Measurements from ENCODE around the gene HHIPL1.

- no peak for TF ChIP-seq JUND (IDR thresholded peaks at IDR 0.05; ENCODE audit: low read length)
- TF ChIP-seq CTCF (IDR thresholded peaks at IDR 0.05; ENCODE audit: control extremely low read depth in 1 of 3, insufficient read depth in 1 of 3, low read depth in 1 of 3, low read length in 3 of 3): no peak
- no peak for TF ChIP-seq HDAC6 (IDR thresholded peaks at IDR 0.05; ENCODE audit: low read depth, low read length)
- no peak for TF ChIP-seq FOSL1 (IDR thresholded peaks at IDR 0.05; ENCODE audit: insufficient read depth, low read depth, low read length)
- no peak for TF ChIP-seq POLR2AphosphoS5 (IDR thresholded peaks at IDR 0.05; ENCODE audit: low read depth, low read length)
- TF ChIP-seq CBX5 (IDR thresholded peaks at IDR 0.05; ENCODE audit: low read depth, low read length): no peak
Measured at GRCh38 chr14:99708449-99708848, 63.5 kb downstream of the HHIPL1 start.

All from H1 (cell line).